NCI-H1048 (cell line): ENCODE results near the gene CSNK1E.

ENCODE experiments used
- DNase-seq: peaks from one replicate; lab custom pipeline; 2025; lab: John Stamatoyannopoulos, UW

The CSNK1E gene

DNA sequence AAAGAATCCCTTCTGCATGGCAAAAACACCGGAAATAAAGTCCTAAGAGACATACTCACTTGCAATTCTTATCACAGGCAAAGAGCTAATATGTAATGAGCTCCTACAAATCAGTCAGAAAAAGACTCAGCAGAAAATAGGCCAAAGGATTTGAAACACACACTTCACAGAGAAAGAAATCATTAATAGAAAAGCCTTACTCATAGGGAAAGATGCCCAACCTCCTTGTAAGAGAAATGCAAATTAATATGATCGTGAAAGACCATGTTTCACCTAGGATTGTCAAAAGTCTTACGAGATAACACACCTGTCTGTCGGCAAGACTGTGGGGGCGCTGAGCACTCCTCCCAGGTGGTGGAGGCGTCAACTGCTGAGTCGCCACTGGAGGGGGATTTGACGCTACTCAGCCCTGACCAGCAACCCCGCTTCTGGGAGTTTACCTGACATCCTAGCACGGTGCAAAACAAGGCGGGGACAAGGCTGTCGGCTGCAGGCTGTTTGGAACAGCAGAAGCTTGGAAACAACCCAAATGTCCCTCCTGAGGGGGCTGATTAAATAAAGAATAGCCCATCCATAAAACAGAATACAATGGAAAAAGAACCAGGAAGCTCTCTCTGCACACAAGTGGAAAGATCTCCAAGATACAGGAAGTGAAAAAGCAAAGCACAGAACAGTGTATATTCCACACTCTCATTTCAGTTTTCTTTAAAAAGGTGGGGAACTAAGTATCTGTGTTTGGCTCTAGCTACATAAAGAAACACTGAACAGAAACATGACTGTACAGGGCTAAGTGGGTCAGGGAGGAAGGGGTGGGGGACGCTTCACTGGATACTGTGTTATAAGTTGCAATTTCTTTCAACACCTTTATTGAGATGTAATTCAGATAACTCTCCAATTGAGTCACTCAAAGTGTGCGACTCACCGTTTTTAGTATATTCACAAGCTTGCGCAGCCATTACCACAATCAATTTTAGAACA lies 11.5 kb downstream of the CSNK1E start:
- DNase-seq = no peak

DNA sequence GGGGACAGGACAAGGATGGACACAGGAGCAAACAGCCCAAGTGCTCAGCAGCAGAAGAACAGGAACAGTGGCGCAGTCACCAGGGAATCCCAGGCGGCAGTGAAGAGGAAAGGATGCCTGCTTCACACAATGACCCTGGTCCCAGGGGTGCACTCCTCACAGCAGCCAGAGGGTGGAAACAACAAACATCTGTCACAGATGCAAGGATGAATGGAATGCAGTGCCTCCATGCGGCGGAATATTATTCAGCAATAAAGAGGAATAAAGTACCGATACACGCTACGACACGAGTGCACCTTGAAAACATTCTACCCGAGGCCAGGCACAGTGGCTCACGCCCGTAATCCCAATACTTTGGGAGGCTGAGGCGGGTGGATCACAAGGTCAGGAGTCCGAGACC lies 12.7 kb downstream of the CSNK1E start:
- no peak for DNase-seq

DNA sequence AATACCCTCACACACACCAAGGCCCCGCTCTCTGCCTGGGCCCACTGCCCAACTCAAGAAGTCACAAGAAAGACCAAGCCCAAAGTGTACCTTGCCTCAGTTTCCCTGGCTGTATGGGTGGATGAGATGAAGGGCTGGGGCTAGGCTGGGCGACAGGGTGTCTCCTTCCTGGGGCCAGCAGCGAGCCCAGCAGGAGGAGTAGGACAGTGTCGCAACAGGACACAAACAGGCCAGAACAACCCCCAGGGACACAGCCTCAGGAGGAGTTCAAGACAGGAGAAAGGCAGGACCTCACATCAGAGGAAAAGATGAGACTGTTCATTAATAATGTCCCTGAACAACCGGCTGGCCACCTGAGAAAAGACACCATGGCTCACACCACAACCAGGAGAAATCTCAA lies 13.3 kb downstream of the CSNK1E start:
- DNase-seq = no peak

DNA sequence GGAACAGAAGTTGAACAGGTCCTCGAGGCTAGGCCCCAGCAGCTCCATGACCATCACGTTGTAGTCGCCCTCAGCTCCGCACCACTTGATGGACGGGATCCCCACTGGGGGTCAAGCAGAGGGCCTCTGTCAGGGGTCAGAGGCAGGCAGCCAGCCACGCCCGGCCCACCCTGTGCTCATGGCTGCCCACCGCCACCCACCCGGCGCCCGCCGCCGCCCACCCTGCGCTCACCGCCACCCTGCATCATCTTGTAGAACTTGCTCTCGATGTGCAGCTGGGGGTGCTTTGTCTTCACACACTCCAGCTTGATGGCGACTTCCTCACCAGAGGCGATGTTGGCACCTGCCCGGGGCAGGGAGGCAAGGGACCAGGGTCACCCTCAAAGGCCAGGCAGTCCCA lies 14.3 kb downstream of the CSNK1E start:
- no peak for DNase-seq

DNA sequence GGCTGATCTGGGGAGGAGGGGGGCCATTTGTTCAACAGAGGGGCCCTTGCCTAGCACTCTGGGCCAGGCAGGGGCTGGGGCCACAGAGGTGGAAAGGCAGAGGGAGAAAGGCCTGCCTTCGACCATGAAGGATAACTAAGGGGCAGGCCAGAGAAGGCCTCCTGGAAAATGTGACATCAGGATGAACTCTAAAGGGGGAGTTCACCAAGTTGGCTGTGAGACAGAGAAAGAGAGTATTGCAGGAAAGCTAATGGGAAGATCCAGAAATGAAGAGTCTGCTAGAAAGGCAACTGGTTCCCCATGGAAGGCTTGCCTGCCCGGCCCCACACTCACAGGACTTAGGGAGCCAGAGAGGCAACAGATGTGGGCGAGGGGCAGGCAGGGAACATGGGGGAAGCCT lies 16.3 kb downstream of the CSNK1E start:
- DNase-seq = no peak

DNA sequence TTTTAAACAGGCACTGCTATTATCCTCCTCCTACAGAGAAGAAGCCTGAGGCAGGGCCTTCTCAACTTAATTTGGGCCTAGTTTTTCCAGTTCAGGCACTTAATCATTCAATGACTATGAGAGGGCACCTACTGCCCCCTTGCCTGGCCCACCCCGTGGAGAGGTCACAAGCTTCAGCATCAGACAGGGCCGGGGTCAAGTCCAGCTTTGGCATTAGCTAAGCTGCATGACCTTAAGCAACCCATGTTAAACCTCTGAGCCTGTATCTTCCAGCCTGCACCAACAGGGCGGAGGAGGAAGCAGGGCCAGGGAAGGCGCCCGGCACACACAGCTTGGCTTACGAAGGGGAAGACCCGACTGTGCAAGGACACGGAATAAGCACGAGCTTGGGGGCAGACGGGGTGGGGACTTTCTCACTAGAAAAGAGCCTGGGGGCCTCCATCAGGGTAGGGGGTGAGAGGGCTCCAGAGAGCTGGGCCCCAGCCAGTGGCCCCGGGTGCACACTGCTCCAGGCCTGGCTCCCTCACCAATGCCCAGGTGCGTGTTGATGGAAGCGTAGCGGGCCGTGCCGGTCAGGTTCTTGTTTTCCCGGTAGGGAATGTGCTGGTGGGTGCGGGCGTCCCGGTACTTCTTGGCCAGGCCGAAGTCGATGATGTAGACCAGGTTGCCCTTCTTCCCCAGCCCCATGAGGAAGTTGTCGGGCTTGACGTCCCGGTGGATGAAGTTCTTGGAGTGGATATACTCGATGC lies 16.9 kb downstream of the CSNK1E start:
- no peak for DNase-seq

DNA sequence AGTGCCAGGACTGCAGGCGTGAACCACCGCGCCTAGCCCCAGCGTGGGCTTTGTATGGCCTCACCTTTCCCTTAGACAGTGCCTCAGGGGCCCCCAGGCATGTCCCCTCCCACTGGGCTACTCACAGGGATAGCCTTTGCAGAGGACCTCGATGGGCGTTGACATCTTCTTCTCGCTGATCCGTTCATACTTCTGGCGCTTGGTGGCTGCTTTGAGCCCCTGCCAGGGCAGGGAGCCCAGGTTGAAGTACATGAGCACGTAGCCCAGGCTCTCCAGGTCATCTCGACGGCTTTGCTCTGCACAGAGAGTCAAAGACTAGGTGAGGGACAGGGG lies 17.5 kb downstream of the CSNK1E start:
- DNase-seq = no peak

DNA sequence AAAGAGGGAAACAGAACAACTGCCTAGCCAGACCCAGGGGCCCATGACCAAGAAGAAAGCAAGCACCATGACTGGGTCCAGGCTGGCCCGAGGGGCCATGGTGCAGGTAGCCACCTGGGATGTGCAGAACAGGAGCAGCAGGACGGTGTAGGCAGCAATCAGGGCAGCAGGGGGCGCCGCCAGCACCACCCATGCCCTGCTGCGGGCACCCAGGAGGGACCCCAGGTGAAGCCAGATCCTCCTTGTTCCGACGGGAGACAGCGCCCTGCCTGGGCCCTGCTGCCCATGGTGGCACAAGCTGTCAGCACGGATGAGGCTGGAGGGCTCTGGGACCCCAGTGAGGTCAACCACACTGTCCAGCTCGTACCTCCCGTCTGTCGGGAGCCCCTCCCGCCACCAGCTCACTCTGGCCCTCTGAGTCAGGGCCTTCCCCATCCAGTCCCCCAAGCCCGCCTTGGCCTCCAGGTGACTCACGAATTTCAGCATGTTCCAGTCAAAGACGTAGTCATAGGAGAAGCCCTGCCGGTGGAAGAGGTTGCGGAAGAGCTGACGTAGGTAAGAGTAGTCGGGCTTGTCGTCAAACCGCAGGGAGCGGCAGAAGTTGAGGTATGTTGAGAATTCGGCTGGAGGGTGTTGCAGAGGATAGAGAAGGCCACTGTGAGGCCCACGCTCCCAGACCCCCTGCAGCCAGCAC lies 18.8 kb downstream of the CSNK1E start:
- no peak for DNase-seq

DNA sequence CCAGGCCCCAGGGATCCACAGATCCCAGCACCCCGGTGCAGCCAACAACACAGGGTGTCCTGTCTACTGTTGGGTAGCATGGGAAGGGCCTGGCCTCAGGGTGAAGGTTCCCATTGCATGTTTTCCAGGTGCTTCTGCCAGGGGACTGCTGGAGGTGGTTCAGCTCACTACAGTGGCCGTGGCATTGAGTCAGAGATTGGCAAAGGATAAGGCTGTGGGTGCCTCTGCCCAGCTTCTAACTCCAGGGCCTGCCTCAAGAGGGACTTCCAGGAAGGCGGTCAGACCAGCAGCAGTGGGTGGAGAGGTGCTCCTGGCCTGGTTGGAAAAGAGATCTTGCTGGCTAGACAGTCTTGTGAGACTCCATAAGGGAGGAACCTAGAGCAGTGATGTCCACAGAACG lies 20.9 kb downstream of the CSNK1E start:
- DNase-seq = no peak

DNA sequence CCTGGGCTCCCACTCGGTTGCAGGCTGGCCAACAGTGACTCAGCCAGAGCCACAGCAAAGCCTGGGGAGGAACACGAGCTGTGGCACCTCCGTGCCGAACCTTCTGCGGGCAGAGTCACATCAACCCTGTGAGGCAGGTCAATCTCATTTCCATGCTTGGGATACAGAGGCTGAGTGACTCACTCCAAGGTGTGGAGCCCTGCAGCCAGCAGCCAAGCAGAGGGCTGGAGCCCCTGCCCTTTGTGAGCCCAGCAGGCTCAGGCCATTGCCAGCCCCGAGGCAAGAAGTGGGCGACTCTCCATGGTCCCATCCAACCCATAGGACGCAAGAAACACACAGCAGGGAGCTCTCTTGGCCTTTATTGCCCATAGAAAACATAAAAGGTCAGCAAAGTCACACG lies 21.4 kb downstream of the CSNK1E start:
- DNase-seq = no peak

DNA sequence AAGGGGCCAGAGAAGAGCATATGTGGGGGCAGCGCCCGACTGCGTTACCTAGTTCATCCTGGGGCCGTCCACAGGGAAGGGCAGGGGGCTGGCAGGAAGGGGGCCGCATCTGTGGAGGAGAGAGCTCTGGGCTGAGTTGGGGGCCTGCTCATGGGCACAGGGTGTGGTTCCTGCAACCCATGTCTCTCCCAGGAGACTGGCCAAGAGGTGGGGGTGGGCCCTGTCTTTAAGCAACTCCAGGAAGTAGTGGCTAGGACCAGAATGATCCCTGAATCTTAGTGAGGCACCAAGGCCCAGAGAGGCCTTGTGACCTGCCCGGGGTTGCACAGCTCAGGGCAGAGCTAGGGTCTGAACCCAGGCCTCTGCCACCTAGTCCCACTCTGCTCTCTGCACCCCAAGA lies 21.9 kb downstream of the CSNK1E start:
- no peak for DNase-seq

DNA sequence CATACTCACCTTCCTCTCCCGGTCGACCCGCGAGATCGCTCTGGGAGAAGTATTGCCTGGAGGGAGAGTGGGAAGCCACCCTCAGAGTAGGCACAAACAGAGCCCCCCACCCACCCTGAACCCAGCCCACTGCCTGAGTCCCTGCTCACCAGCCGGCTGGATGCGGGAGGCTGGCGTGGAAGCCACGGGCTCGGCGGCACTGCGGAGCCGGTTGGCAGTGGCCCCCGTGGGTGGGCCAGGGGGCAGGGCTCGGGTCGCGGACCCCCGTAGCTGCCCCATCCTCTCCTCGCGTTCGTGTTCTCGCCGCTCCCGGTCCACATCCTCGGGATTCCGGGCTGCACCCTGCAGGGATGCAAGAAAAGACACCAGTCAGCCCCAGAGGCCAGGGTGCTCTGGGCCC lies 23.0 kb downstream of the CSNK1E start:
- no peak for DNase-seq

DNA sequence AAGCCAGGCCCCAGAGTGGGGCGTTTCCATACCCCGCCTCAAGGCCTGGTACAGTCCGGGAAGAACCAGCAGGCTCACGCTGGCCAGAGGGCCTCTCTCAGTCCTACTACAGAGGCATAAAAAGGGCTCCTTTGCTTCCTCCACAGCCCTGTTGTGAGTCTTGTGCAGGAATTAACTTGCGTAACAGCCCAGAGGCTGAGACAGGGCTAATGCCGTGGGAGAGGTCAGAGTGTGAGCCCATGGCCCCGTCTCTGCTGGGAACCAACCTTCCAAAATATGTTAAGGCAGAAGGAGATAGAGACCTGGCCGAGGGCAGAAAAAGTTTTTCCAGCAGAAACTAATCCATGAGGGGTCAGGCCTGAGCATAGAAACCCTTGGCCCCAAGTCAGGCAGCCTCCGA lies 24.5 kb downstream of the CSNK1E start:
- DNase-seq = no peak

DNA sequence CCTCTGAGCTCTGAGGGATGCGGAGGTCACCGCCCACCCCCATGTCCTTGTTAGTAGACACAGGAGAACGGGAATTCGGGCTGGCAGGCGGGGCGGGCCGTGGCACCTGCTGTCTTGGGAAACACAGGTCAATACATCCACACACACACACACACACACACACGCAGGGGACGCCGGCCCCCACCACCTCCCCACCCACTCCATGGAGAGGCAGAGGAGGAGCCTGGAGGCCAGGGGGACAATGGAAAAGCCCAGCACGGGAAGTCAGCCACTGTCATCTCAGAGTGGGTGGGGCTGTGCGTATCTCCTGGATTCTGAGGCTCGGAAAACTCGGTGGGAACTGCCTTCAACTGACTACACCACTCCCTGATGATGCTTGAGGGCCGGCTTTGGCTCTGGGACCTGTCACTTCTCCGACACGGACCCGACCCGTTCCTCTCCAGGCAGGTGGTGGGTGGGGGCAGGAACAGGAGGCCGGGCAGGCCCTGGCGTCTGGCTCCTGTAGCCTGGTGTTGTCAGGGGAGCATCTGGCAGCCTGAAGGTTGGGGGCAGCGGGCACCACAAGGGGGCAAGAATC lies 25.9 kb downstream of the CSNK1E start:
- DNase-seq = no peak

DNA sequence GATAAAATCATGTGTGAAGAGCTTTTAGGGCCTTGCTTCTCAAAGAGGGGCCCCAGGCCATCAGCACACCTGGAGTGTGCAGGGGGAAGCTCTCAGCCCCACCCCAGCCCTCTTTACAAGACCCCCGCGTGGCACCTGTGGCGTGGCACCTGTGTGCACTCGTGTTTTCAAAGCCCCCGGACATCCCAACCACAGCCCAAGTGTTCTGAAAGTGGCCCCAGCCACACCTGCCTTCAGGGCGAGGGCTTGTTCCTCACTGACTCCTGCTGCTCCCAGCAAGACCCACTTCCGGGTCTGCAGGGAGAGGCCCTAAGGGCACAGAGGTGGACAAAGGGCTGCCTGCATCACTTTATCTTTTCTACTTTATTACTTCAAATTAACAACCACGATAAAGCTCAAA lies 26.9 kb downstream of the CSNK1E start:
- DNase-seq = no peak

DNA sequence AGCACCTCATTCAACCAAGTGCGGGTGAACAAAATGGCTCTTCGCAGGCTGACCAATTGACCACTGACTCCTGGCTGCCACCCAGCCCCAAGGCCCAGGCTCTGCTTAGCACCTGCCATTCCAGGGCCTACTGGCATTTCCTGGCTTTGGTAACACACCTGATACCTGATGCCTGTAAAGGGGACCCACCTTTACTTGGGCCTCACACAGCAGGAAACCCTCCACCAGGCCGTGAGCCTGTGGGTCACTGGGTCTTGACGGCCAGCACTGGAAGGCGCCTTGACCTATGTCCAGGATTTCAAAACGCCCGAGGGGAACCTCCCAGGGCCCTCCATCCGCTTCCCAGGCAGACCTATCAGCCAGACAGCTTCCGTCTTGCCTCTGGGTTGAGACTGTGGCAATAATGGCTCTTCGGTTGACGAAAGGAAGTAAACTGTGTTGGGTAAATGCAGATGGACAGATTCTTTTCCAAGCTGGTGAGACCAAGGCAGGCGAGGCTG lies 27.6 kb downstream of the CSNK1E start:
- no peak for DNase-seq

DNA sequence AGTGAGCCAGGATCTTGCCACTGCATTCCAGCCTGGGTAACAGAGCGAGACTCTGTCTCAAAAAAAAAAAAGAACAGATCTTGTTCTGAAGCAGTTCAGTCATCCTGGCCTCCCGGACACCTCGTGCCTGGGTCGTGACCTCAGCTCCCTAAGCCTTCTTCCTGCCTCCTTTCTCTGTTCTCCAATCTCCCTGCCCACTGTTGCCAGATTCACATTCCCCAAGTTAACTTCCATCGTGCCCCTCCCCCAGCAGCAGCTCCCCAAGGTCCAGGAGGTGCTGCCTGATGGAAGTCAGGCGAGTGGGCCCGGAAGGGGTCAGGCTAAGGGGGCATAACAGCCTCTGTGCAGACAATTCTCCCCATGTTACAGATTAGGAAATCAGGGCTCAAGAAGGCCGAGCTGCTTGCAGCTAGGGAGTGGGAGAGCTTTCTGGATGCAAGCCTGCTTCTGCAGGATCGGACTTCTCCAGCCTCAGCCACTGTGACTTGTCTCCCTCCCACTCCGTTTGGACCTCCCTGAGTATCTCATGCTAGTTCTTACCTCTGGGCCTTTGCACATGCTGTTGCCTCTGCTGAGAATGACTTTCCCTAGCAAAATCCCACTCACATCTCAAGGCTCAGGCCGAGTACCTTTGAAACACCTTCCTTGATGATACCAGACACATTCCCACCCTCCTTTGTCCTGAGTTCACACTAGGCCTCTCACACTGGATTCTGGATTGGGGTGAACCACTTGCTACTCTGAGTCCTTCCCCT lies 30.1 kb downstream of the CSNK1E start:
- DNase-seq = no peak

DNA sequence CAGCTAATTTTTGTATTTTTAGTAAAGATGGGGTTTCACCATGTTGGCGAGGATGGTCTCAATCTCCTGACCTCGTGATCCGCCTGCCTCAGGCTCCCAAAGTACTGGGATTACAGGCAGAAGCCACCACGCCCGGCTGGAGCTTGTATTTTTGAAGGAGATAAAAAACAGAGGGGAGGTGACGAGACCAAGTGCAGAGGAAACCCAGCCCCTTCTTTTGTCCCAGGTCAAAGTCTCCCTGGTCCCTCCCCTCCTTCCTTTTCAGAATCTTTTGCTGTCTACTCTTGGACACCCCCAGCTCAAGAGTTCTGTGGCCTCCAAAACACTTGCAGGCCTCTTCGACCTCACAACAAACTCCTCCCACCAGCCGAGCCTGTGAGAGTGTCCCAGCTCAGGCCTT lies 32.2 kb downstream of the CSNK1E start:
- no peak for DNase-seq

DNA sequence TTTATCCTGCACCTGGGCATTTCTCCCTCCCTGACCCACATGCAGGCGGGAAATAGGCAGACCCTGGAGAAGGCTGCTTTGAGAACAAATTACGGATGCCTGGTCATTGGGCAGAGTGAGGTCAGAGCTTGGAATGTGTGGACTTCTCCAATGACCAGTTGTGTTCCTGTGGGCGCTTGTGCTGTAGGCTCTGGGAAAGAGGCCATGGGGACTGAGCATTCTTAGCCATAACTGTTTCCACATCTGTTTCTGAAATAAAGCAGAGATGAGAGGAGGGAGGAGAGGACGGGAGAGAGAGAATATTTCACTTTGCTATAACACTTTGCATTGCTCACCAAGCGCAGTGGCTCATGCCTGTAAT lies 33.2 kb downstream of the CSNK1E start:
- DNase-seq = no peak

DNA sequence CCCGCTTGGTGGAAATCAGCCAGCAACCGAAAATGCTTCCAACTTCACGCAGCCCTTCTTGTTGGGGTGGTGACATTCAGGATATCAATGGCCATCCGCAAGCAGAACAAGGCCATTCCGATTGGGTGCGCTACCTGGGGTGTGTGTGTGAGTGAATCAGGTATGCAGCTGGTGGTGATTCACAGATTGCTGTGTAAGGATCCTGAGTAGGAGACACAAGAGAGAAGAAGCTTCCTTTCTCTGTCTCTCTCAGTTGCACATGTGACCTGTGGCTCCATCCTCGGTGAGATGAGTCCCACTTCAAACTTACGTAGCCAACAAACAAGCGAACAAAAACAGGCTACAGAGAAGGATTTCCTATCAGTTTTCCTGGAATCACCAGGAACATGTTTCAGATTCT lies 34.8 kb downstream of the CSNK1E start:
- no peak for DNase-seq

DNA sequence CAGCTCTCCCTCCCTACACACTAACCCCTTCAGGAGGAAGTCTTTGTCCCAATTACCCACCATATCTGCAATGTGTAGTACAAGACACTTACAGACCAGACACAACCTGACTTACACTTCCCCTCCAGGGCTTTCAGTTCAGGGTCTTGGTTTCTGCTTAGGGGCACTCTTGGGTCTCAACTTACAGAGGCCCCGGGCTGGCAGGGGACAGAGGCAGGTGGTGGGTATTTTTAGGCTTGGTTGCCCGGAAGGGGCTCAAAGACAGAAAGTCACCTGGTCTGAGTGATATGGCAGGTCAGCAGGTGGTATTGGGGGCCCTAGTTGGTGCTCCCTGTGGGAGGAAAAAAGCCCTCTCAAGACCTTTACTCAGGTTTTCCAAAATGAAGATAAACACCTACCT lies 41.1 kb downstream of the CSNK1E start:
- no peak for DNase-seq
